CD4-positive, alpha-beta T cell treated with Interleukin-21 for 1 hour (primary cell): ENCODE data around the gene TXNDC17.

Source experiments
- DNase-seq: peaks from one replicate; pipeline ENCODE4 v3.0.0-alpha.2; 2020

TXNDC17 gene

DNA sequence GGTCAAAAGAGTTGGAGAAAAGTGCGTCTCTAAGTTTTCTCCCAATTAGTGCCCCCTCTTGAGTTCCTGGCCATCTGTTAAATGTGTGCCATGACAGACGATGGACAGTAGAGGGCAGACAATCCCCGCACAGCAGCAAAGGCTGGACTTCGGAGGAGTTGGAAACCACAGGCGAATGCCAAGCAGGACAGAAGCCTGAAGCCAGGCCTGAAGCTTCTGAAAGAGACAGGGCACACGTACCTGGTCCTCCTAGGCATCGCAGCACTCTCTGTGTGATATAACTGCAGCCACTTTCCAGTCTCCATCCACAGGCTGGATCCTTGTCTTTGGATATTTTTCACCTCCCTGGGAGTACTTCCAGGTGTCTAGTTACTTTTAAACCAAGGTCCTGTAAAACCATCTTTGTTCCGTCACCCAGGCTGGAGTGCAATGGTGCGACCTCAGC, 25.2 kb downstream of the TXNDC17 start:
- peak; percentile 57 for DNase-seq

DNA sequence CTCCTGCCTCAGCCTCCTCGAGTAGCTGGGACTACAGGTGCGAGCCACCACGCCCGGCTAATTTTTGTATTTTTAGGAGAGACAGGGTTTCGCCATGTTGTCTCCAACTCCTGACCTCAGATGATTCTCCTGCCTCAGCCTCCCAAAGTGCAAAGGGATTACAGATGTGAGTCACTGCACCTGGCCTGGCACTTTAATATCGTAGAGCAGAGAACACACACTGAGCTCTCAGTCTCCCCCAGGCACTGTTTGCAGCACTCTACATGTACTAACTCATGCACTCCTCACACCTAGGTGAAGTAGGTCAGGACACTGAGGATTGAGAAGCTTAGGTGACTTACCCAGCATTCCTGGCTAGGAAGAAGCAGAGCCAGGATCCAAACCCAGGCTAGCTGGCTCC, 25.7 kb downstream of the TXNDC17 start:
- DNase-seq, result no peak

DNA sequence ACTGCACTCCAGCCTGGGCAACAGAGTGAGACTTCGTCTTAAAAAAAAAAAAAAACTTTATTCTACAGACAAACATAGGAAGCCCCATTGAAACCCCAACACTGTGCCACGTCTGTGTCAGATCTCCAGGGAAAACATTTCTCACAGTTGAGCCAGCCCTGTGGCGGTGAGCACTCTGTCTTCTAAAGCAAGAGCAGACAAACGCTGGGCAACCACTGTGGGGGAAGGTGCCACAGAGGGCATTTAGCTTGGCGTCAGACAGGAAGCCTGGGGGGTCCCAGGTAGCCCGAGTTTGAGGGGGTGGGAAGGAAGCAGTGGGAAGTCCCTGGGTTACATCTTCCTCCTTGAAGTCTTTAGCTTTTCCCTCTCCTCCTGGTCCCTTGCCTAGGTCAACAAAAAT, 26.7 kb downstream of the TXNDC17 start:
- DNase-seq, result no peak

DNA sequence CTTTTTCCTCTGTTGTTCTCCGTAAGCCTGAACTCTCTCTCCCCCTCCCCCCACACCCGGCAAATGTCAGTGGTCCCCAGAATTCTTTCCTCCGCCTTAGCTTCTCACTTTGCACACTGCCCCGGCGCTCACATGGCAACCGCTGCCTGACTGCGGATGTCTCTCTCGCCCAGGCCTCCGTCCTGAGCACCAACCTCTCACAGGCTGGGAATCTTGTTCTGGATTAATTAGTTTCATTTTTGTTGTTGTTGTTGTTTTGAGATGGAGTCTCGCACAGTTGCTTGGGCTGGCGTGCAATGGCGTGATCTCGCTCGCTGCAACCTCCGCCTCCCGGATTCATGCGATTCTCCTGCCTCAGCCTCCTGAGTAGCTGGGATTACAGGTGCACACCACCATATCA, 27.4 kb downstream of the TXNDC17 start:
- DNase-seq, result no peak

DNA sequence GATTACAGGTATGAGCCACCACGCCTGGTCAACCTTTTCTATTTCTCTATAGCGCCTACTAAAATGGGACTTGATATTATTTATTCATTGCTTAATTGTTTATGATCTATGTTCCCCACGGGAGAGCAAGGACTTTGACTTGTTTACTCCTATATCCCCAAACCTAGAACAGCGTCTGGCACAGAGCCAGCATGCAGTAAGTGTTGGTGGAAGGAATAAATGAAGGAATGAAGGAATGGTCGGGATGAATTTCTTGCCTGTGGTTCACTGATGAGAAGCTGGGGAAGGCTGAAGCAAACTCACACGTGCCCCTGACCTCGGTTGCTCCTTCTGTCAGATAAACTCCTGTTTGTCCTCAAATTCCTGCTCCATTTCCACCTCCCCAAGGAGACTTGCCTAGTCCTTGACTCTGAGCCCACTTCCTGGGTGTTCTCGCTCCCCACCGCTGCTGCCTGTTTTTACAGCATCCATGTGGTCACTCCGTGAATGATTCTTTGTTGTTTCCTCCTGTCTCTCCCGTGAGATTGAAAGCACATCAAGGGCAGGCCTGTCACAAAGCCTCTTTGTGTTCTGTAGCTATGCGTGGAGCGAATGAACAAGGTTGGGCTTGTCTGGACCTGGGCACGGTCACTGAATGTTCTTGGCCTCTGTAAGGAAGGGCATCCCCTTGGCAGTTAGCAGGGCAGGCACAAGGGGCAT, 28.0 kb downstream of the TXNDC17 start:
- no peak for DNase-seq

DNA sequence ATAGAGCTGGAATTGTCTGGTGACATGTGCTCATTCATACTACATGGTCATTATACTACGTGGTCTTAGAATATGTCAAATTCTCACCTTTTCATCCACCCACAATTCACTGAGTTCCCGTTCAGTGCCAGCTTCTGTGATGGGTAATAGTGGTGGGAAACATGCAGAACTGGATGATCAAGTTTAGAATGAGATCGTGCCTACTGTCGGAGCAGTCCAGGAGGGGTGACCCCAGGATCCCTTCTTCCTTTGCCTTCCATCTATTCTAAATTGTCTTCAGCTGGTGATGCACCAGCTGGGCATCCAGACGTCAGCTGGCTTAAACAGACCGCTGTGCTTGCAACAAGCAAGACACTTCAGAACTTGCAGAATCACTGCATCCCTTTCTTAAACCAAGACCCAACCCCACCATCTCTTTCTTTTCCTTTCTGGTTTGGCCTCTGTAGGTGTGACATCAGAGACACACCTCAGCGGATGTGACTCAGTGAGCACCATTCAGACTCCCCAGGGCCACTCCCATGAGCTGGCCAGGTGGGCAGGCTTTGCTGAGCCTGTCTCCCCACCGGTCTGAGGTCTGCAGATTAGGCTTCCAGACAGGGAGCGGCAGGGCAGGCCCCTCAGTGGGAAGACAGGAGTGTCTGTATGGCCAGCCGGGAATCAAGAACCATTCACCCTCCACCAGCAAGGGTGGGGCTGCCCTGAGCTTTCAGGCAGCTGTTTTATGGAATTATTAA, 28.8 kb downstream of the TXNDC17 start:
- DNase-seq, result no peak

DNA sequence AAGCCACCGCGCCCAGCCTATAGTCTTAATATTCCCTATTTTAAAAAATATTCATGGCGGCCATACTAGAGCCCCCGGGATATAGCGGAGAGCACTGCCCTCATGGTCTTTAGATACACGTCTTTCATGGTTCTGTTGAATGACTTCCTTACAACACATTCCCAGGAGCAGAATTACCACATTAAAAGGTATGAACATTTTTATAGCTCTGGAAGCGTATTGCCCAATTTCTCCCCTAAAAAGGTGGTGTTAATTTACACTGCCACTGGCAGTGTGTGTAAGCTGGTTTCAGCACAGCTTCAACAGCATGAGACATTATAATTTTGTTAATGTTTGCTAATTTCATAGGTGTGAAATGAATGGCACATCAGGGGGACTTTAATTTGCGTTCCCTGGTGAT, 29.7 kb downstream of the TXNDC17 start:
- DNase-seq, result no peak

DNA sequence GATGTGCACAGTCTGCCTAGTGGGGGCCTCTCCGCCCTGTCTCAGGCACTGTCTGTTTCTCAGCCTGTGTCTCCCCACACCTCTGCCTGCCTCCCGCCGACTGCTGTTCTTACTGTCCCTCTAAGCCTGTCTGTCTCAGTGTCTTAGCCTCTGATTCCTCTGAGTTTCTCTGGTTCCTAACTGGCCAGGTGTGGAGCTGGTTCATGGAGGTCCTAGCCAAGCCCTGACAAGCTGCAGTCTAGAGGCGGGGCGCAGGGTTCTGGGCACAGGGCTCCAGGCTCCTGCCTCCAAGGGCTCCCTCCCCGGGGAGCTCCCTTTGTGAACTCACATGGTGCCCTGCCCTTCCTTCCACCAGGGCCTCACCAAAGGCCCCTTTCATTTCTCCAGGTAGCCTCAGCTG, 30.1 kb downstream of the TXNDC17 start:
- DNase-seq, result no peak

DNA sequence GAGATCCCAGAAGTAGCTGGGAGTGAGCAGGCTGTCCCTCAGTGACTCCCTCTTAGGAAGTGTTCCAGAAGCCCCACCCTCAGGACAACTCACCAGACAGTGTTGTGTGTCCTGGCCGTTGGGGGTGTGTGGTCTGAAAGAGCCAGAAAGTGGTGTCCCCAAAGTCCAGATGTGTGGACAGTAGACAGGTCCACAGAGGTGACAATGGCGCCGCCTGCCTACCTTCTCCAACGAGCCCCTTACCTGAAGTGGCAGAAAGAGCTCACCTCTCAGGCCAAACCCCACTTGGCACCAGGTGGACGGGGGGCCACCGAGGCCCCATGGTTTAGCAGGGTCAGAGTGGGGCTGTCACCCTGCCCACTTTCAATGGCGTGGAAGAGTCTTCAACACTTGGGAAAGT, 30.6 kb downstream of the TXNDC17 start:
- no peak for DNase-seq

DNA sequence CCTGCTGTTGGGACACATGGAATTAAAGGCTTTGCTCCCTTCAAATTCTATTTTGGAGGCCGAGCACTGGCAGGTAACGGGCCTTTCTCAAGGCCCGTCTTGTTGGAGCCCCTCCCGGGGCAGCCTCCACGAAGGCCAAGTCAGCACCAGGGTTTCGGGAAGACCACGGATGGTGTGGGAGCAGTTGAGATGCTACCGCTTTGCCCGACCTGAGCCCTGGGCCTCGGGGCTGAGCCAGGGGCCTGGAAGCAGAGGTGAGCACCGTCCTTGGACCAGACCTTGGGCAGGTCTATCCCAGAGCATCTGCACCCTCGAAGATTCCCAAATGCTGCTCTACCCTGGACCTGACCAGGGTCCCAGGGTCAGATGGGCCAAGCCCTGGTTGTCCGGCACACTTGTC, 33.7 kb downstream of the TXNDC17 start:
- no peak for DNase-seq

DNA sequence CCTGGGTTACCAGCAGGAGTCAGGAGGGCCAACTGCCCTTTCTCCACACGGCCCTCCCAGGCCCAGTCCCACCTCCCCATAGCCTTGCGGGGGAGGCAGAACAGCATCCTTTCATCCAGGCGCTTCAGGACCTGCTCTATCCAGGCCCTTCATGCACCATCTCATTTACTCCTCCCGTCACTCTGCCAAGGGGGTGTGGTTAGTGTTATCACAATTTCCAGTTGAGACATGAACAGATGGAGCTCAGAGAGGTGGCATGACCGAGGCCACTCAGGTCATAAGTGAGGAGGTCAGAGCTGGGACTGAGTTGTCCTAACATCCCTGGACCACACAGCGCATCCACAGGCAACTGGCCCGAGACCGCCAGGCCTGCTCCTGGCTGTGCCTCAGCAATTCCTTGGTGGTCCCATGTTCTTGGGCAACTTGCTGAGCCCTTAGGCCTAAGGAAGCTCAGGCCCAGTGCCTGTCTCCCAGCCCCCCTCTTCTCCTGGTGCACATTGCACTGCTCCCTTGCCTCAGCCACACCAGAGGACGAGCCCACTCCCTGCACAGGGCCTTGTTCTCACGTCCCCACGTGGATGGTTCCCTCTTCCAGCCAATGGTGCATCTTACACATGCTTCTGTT, 34.5 kb downstream of the TXNDC17 start:
- no peak for DNase-seq

DNA sequence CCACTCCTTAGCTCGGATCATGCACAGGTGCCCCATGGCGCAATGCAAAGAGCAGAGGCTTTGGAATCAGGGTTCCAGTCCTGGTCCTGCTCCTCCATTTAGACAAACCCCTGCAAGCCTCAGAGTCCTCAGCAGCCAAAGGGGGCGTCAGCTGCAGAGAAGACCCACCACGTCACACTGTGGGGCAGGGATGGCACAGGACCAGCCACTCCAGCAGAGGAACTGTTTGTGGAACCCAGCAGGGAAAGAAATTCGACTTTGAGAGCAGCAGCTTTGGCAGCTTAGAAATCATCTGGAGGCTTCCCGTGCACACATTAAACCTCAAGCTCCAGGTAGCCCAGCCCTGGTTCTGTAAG, 35.9 kb downstream of the TXNDC17 start:
- DNase-seq, result no peak

DNA sequence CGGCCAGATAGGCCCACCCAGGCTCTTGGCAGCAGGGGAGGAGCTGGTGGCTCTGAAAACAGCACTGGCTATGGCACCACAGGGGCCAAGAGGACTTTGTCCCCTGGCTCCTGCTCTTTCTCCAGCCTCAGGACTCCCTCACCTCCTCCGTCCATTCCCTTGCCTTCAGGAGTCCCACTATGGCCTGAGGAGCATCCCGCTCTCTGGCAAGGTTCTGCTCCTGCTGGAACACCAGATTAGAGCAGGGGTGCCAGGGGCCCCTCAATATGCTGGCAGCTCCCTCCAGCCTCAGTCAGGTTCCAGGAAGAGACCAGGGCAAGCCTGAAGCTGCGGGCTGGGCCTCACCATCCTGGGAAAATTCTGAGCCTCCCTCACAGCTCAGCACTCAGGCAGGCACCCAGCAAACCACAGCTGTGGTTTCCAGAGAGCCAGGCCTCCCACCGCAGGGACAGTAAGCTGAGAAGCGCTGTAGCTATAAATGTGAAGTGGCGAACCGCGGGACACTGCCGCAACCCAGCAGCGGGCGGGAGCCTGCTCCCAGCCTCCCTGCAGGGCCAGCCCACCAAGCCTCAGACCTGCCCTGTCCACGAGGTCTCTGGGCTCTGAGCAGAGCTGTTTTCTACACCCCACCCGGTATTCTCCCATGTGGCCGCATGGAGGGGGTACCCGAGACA, 36.4 kb downstream of the TXNDC17 start:
- DNase-seq, result no peak

DNA sequence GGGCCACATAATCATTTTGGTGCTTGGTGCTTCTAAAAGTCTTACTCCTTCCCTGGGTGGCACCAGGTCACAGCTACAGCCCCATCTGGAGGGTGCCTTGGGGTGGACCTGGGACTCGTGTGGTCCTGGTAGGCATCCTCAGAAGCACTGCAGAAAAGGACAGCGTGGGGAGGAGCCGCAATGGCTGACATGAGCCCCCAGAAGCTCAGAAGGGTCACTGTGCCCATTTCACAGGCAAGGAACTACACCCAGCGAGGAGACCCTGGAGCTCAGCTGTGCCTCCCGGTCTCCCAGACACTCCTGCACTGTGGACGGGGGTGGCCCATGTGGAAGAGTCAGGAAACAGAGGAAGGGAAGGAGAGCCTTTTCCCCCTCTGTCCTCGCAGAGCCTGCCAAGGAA, 37.1 kb downstream of the TXNDC17 start:
- DNase-seq, result no peak

DNA sequence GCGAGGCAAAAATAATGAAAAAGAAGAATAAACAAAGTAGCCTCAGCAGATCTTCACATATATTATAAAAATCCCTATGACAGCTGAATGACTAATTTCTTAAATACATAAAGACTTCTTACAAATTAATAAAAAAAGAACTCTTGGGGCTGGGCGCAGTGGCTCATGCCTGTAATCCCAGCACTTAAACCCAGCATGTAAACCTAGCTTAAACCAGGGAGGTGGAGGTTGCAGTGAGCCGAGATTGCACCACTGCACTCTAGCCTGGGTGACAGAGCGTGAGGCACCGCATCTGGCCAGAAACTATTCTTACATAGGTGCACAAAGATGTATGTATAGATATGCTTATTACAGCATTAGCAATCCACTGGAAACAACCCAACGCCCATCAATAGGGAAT, 38.4 kb downstream of the TXNDC17 start:
- no peak for DNase-seq

DNA sequence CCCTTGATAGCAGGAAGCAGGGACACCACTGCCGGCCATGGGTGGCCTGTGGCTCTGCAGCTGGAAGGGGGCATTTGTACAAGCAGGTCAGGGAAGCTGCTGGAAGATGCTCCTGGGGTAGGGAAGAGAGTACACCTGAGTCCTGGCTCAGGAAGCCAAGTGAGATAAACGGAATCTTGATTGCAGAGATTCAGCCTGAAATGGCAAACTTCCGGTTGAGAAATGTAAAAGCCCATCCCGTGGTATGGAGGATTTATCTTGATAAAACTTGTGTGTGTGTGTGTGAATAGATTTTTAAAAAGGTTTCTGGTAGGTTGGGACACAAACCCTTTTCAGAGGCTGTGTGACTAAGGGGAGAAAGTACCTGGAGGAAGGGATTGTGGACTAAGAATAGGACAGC, 40.3 kb downstream of the TXNDC17 start:
- no peak for DNase-seq

DNA sequence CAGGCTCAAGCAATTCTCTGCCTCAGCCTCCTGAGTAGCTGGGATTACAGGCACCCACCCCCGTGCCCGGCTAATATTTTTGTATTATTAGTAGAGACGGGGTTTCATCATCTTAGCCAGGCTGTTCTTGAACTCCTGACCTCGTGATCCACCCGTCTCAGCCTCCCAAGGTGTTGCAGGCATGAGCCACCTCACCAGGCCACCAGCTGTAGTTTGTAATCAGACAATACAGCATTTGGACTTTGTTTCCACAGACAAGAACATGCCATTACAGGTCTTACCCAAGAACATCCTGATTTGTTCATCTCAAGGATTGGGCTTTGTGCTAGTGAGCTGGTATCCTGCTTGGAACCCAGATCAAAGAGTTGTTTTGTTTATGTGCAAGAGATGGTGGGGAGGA, 40.8 kb downstream of the TXNDC17 start:
- no peak for DNase-seq

DNA sequence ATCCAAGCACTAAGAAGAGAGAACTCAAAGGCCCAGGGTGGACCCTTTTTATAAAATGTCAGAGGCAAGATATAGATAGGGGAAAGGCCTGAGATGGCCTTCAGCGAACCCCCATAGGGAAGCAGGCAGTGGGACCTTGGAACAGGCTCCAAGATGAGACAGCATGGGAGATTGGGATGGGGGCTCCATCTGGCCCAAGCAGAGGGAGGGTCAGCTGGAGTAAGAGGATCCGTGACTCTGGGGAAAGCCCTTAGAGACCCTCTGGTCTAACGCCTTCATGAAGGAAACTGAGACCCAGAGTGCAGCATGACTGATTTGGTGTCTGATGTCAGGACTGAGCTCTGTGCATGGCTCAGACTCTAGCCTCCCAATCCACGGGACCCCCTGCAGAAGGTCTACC, 41.5 kb downstream of the TXNDC17 start:
- DNase-seq, result no peak

DNA sequence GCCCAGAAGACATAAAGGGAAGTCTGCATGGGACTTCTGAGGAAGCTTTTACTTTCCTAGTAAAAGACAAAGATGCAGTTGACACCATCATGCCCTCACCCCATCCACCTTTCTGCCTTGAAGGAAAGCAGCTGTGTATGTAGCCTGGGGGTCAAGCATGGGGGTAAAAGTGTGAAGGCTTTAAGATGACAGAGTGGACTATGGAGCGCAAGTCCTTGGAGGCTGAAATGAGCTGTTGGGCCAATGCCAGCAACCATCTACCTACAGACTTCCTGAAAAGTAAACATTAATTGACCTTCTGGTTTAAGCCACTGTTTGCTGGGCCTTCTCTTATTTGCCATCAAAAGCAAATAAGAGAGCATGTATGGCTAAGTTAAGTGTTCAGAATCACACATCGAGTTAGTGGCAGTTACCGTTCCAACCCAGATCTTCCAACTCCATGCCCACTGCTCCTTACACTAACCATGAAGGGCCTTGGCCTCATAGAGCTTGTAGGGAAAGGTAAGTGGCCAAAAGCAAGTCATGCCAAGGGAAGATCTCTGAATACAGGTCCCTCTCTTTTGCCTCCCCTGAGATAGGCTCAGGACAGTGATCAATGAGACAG, 42.3 kb downstream of the TXNDC17 start:
- DNase-seq, result no peak

DNA sequence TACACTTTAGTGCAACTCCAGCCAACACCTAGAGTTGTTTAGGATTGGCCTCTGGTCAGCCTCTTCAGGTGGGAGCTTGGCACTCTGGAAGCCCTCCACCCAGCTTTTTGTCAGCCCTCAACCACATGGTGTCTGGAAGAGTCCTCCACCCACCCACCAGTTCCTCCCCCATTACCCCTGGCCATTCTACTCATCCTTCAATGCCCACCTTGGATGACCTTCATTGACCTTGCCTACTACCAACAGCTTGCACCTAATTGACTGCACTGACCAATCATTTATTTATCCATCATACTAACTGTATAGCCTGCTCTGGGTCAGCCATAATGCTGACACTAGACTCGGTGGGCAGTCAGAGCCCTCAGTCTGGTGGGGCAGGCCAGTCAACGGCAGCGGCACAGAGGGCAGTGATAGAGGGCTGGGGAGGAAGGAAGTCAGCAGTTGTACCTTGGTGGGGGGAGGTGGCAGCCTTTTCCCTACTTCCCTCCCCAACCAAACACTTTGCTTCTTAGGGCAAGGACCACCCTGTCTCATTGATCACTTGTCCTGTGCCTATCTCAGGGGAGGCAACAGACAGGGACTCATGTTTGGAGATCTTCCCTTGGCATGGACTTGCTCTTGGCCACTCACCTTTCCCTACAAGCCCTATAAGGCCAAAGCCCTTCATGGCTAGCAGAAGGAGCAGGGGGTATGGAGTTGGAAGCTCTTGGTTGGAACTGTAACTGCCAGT, 43.0 kb downstream of the TXNDC17 start:
- DNase-seq, result no peak

DNA sequence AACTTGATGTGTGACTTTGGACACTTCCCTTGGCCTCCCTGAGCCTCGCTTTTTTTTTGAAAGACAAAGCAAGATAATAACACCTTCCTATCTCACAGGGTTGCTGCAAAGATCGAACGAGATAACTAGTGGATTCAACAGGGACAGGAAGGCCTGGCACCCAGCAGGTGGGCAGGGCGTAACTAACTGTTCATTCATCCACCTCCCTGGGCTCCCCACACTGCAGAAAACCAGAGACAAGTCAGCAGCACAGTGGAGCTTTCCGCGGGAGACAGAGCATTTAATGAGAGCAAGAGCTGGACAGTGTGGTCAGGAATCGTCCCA, 43.6 kb downstream of the TXNDC17 start:
- DNase-seq, result no peak

DNA sequence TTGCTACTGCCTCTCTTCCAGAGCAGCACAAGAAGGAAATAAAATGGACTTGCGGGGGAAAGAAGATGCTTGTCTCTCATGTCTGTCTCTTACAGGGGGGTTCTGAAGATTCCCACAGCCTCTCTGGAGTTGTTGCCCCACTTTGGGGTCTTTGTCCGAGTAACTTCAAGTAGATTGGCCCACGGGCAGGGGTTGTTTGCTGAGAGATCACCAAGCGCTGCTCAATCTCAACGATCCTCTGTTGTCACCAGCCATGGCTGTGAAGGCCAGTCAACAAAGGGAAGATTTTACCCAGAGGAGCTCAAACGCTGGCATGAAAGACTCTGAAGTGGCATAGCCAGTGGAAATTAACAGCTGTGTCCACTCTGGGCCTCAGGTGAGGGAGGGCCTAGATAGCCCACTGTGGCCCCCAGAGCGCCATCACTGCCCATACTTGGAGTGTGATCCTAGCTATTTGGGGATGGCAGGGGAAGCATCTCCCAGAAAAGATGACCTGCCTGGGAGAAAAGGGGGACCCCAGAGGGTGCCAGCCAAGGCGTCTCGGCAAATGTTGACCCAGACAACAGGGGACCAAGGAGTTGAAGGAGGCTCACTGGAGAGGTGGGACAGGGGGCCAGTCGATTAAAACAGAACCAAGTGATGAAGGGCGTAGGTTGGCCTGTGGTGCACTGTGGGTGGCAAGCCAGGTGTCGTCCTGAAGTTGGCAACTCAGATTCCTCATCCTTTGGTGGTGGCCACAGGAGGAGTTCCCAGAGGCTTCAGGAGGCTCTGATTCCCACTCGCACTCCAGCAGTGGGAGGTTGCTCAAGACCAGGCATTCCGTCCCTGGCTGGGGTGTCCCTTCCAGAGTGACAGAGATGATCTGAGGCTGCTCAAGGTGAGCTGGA, 44.3 kb downstream of the TXNDC17 start:
- DNase-seq, result no peak
